ENCODE results near the gene SHISA4. TPM values are rescaled to one million over a fixed set of nuclear protein-coding genes. Genes with fewer than 3 reads are reported as not detected.
"Not testable (repeated sequence)": the region's sequence is repeated elsewhere in the genome, so short reads cannot be mapped to it uniquely, and the experiment has no call there.

Gene SHISA4
- under 1 TPM; 0.58 to 0.94 TPM for total RNA-seq
- polyA plus RNA-seq, result under 1 TPM in 1 of 2 donors, not detected in 1; 0.59 TPM

GRCh38 chr1:201888282-201889089, at the start of gene SHISA4:
SHISA4 (plus strand) TSS chr1:201888898; CDS start chr1:201888995, 97 bp downstream.
- Histone ChIP-seq H3K4me1 (ENCODE audit: insufficient read depth, low read length) (peaks cover 20% of the 10 kb centered on the region), H3K27me3 (ENCODE audit: insufficient read depth, low read length) (peaks cover 24% of the 10 kb centered on the region), H3K27ac (ENCODE audit: low read depth, low read length) (no peak within 1 kb of the TSS), H3K36me3 (ENCODE audit: insufficient read depth, low read length) (no peaks in the 10 kb centered on the region), H3K4me3 (ENCODE audit: low read length in 2 of 2) (peak within 1 kb of the TSS in 1 of 2 donors; percentile 30), H3K9me3 (ENCODE audit: control insufficient read depth in 1 of 2, low read length in 2 of 2) (no peaks in the 10 kb centered on the region)
- DNase-seq, result peak in 2 of 5 donors; percentile 10 to 11
- intact Hi-C loops (cut with micrococcal nuclease), result no loop called here
- no peaks in the 10 kb centered on the region for H3K36me3 Mint-ChIP-seq
- ChIA-PET POLR2A (ENCODE audit: partially characterized antibody) (no interaction called here), CTCF (ENCODE audit: partially characterized antibody) (interaction anchor here (1.7 kb wide), 1 partner anchor 10 kb away, joined by 9 read pairs; no protein-coding TSS in a partner anchor)
- H3K4me1 Mint-ChIP-seq, result peaks cover 2 to 10% (median 5%) of the 10 kb centered on the region in 4 donors
- H3K4me3 Mint-ChIP-seq, result peak within 1 kb of the TSS; percentile 59 to 90 (median 76)
- H3K9me3 Mint-ChIP-seq, result peaks cover 0 to 2% (median 0%) of the 10 kb centered on the region in 8 donors
- no peak within 1 kb of the TSS for H3K27ac Mint-ChIP-seq
- peaks cover 17 to 48% of the 10 kb centered on the region in 2 donors for H3K27me3 Mint-ChIP-seq

GRCh38 chr1:201839089-201839488, 49.6 kb upstream of the SHISA4 start:
- DNase-seq; intact Hi-C loops (cut with micrococcal nuclease); H3K4me3 ChIP-seq (ENCODE audit: low read length in 2 of 2); H3K9me3 ChIP-seq (ENCODE audit: control insufficient read depth in 1 of 2, low read length in 2 of 2); H3K27me3 ChIP-seq (ENCODE audit: insufficient read depth, low read length); H3K27ac Mint-ChIP-seq; H3K27me3 Mint-ChIP-seq; H3K27ac ChIP-seq (ENCODE audit: low read depth, low read length); H3K4me3 Mint-ChIP-seq; H3K9me3 Mint-ChIP-seq; POLR2A ChIA-PET (ENCODE audit: partially characterized antibody); H3K36me3 ChIP-seq (ENCODE audit: insufficient read depth, low read length): not testable (repeated sequence)
- H3K4me1 ChIP-seq (ENCODE audit: insufficient read depth, low read length), result peaks cover 13% of the 10 kb centered on the region
- Mint-ChIP-seq H3K36me3 (peaks cover 15 to 19% of the 10 kb centered on the region in 2 donors), H3K4me1 (peaks cover 31 to 42% (median 41%) of the 10 kb centered on the region in 4 donors)
- CTCF ChIA-PET (ENCODE audit: partially characterized antibody), result interaction anchor here (1.2 to 1.3 kb wide), 2 partner anchors 12 kb away, joined by 4 to 5 read pairs; no protein-coding TSS in a partner anchor

GRCh38 chr1:201840055-201840454, 48.6 kb upstream of the SHISA4 start:
- POLR2A ChIA-PET (ENCODE audit: partially characterized antibody), result no interaction called here
- no peak for DNase-seq
- intact Hi-C loops (cut with micrococcal nuclease), result no loop called here
- Mint-ChIP-seq H3K4me3 (no peak overlapping the region), H3K4me1 (peaks cover 29 to 35% (median 33%) of the 10 kb centered on the region in 4 donors), H3K36me3 (peaks cover 15 to 16% of the 10 kb centered on the region in 2 donors), H3K9me3 (no peaks in the 10 kb centered on the region), H3K27ac (peak overlapping the region in 1 of 7 donors; percentile 8), H3K27me3 (no peaks in the 10 kb centered on the region)
- Histone ChIP-seq H3K4me1 (ENCODE audit: insufficient read depth, low read length) (peaks cover 13% of the 10 kb centered on the region), H3K27me3 (ENCODE audit: insufficient read depth, low read length) (no peaks in the 10 kb centered on the region), H3K4me3 (ENCODE audit: low read length in 2 of 2) (no peak overlapping the region), H3K27ac (ENCODE audit: low read depth, low read length) (no peak overlapping the region), H3K9me3 (ENCODE audit: control insufficient read depth in 1 of 2, low read length in 2 of 2) (no peaks in the 10 kb centered on the region), H3K36me3 (ENCODE audit: insufficient read depth, low read length) (no peaks in the 10 kb centered on the region)
- CTCF ChIA-PET (ENCODE audit: partially characterized antibody), result interaction anchor here (4.2 kb wide), 1 partner anchor 11 kb away, joined by 16 read pairs; the partner anchor contains the start of gene IPO9

- no peak overlapping the region for H3K27ac ChIP-seq (ENCODE audit: low read depth, low read length)
- Mint-ChIP-seq H3K4me3 (no peak overlapping the region), H3K36me3 (peaks cover 13 to 15% of the 10 kb centered on the region in 2 donors), H3K4me1 (peaks cover 30 to 36% (median 32%) of the 10 kb centered on the region in 4 donors), H3K9me3 (no peaks in the 10 kb centered on the region), H3K27me3 (no peaks in the 10 kb centered on the region), H3K27ac (peak overlapping the region in 3 of 7 donors; percentile 8 to 58 (median 9))
- intact Hi-C loops (cut with micrococcal nuclease), result no loop called here
- DNase-seq, result no peak
- no peaks in the 10 kb centered on the region for H3K36me3 ChIP-seq (ENCODE audit: insufficient read depth, low read length)
- H3K4me1 ChIP-seq (ENCODE audit: insufficient read depth, low read length), result peaks cover 17% of the 10 kb centered on the region
- no peaks in the 10 kb centered on the region for H3K9me3 ChIP-seq (ENCODE audit: control insufficient read depth in 1 of 2, low read length in 2 of 2)
- POLR2A ChIA-PET (ENCODE audit: partially characterized antibody), result no interaction called here
- CTCF ChIA-PET (ENCODE audit: partially characterized antibody), result interaction anchor here (4.2 kb wide), 1 partner anchor 11 kb away, joined by 16 read pairs; the partner anchor contains the start of gene IPO9
- no peaks in the 10 kb centered on the region for H3K27me3 ChIP-seq (ENCODE audit: insufficient read depth, low read length)
- H3K4me3 ChIP-seq (ENCODE audit: low read length in 2 of 2), result no peak overlapping the region
These were observed 48.2 kb upstream of the SHISA4 start for GRCh38 chr1:201840490-201840889.

GRCh38 chr1:201841265-201841912, 47.3 kb upstream of the SHISA4 start:
- Histone ChIP-seq H3K4me1 (ENCODE audit: insufficient read depth, low read length) (peaks cover 20% of the 10 kb centered on the region), H3K27ac (ENCODE audit: low read depth, low read length) (no peak overlapping the region), H3K4me3 (ENCODE audit: low read length in 2 of 2) (no peak overlapping the region), H3K9me3 (ENCODE audit: control insufficient read depth in 1 of 2, low read length in 2 of 2) (no peaks in the 10 kb centered on the region), H3K36me3 (ENCODE audit: insufficient read depth, low read length) (no peaks in the 10 kb centered on the region), H3K27me3 (ENCODE audit: insufficient read depth, low read length) (no peaks in the 10 kb centered on the region)
- DNase-seq, result no peak
- POLR2A ChIA-PET (ENCODE audit: partially characterized antibody), result interaction anchor here (0.7 kb wide), 1 partner anchor 23 kb away, joined by 3 read pairs; no protein-coding TSS in a partner anchor
- H3K27me3 Mint-ChIP-seq, result no peaks in the 10 kb centered on the region
- CTCF ChIA-PET (ENCODE audit: partially characterized antibody), result interaction anchor here (4.2 kb wide), 1 partner anchor 12 kb away, joined by 16 read pairs; the partner anchor contains the start of gene IPO9
- peak overlapping the region in 2 of 7 donors; percentile 22 to 24 for H3K27ac Mint-ChIP-seq
- peaks cover 28 to 36% (median 31%) of the 10 kb centered on the region in 4 donors for H3K4me1 Mint-ChIP-seq
- H3K36me3 Mint-ChIP-seq, result peaks cover 13% of the 10 kb centered on the region in 2 donors
- H3K9me3 Mint-ChIP-seq, result no peaks in the 10 kb centered on the region
- intact Hi-C loops (cut with micrococcal nuclease), result no loop called here
- no peak overlapping the region for H3K4me3 Mint-ChIP-seq

GRCh38 chr1:201842472-201843027, 46.1 kb upstream of the SHISA4 start:
- POLR2A ChIA-PET (ENCODE audit: partially characterized antibody), result interaction anchor here (1.4 kb wide), 1 partner anchor 13 kb away, joined by 3 read pairs; the partner anchor contains the start of gene IPO9
- peak overlapping the region in 2 of 7 donors; percentile 66 to 72 for H3K27ac Mint-ChIP-seq
- H3K27me3 Mint-ChIP-seq, result no peaks in the 10 kb centered on the region
- peaks cover 13 to 15% of the 10 kb centered on the region in 2 donors for H3K36me3 Mint-ChIP-seq
- H3K4me3 ChIP-seq (ENCODE audit: low read length in 2 of 2), result no peak overlapping the region
- no peaks in the 10 kb centered on the region for H3K27me3 ChIP-seq (ENCODE audit: insufficient read depth, low read length)
- no peaks in the 10 kb centered on the region for H3K9me3 ChIP-seq (ENCODE audit: control insufficient read depth in 1 of 2, low read length in 2 of 2)
- CTCF ChIA-PET (ENCODE audit: partially characterized antibody), result interaction anchor here (4.2 kb wide), 1 partner anchor 13 kb away, joined by 16 read pairs; the partner anchor contains the start of gene IPO9
- H3K4me1 Mint-ChIP-seq, result peaks cover 21 to 34% (median 28%) of the 10 kb centered on the region in 4 donors
- no peak for DNase-seq
- H3K4me1 ChIP-seq (ENCODE audit: insufficient read depth, low read length), result peaks cover 15% of the 10 kb centered on the region
- H3K36me3 ChIP-seq (ENCODE audit: insufficient read depth, low read length), result peaks cover 5% of the 10 kb centered on the region
- no peak overlapping the region for H3K27ac ChIP-seq (ENCODE audit: low read depth, low read length)
- intact Hi-C loops (cut with micrococcal nuclease), result no loop called here
- H3K9me3 Mint-ChIP-seq, result no peaks in the 10 kb centered on the region
- H3K4me3 Mint-ChIP-seq, result no peak overlapping the region

Measured in CD4-positive, alpha-beta memory T cell (primary cell).